Central memory CD8-positive, alpha-beta T cell (primary cell): ENCODE measurements around the gene LRRFIP1.

Experiments
- ATAC-seq: fragments of 150-1000 bp; cut with Tn5 transposase; replicated peaks from 2 replicates; pipeline ENCODE4 v1.10.0; 2022; ENCODE audit warnings: mild to moderate bottlenecking, moderate FRiP score, moderate number of reproducible peaks; ENCODE audit not compliant: poor library complexity, severe bottlenecking; ENCODE audit errors: extremely low read depth
- DNase-seq, 2 donors: peaks; one replicate each; pipeline ENCODE4 v3.0.0; 2021; ENCODE audit warnings: low spot score in 2 of 2
- H3K27ac Mint-ChIP-seq: one replicate; pipeline ENCODE4 v1.8.0; 2022; ENCODE audit warnings: low read depth, mild to moderate bottlenecking, moderate library complexity, mixed read lengths
- H3K27me3 Mint-ChIP-seq: one replicate; pipeline ENCODE4 v1.8.0; 2022; ENCODE audit warnings: mixed read lengths
- H3K36me3 Mint-ChIP-seq: one replicate; pipeline ENCODE4 v1.8.0; 2022; ENCODE audit warnings: mild to moderate bottlenecking, moderate library complexity, mixed read lengths; ENCODE audit not compliant: insufficient read depth
- H3K4me1 Mint-ChIP-seq: one replicate; pipeline ENCODE4 v1.8.0; 2022; ENCODE audit warnings: mixed read lengths
- H3K4me3 Mint-ChIP-seq: one replicate; pipeline ENCODE4 v1.8.0; 2022; ENCODE audit warnings: mild to moderate bottlenecking, moderate library complexity, mixed read lengths
- H3K9me3 Mint-ChIP-seq: one replicate; pipeline ENCODE4 v1.8.0; 2022; ENCODE audit warnings: mixed read lengths

The LRRFIP1 gene

GRCh38 chr2:237722616-237723015, 95.2 kb downstream of the LRRFIP1 start:
- H3K36me3 Mint-ChIP-seq = peaks cover 28% of the 10 kb centered on the region
- no peak for DNase-seq
- peak overlapping the region; percentile 32 for H3K27ac Mint-ChIP-seq
- no peak for ATAC-seq
- no peaks in the 10 kb centered on the region for H3K9me3 Mint-ChIP-seq
- H3K4me3 Mint-ChIP-seq = no peak overlapping the region
- H3K27me3 Mint-ChIP-seq = no peaks in the 10 kb centered on the region
- H3K4me1 Mint-ChIP-seq = peaks cover 57% of the 10 kb centered on the region

GRCh38 chr2:237723023-237723422, 95.6 kb downstream of the LRRFIP1 start:
- no peak for ATAC-seq
- Mint-ChIP-seq H3K27ac (peak overlapping the region; percentile 32), H3K9me3 (no peaks in the 10 kb centered on the region), H3K4me3 (no peak overlapping the region), H3K36me3 (peaks cover 25% of the 10 kb centered on the region), H3K27me3 (no peaks in the 10 kb centered on the region), H3K4me1 (peaks cover 58% of the 10 kb centered on the region)
- no peak for DNase-seq

- Mint-ChIP-seq H3K9me3 (no peaks in the 10 kb centered on the region), H3K27me3 (no peaks in the 10 kb centered on the region), H3K27ac (peak overlapping the region; percentile 32), H3K4me3 (no peak overlapping the region), H3K36me3 (peaks cover 27% of the 10 kb centered on the region), H3K4me1 (peaks cover 56% of the 10 kb centered on the region)
- DNase-seq (no peak), ATAC-seq (no peak)
Observed at GRCh38 chr2:237723602-237724001, 96.2 kb downstream of the LRRFIP1 start.

GRCh38 chr2:237724811-237725478, 97.6 kb downstream of the LRRFIP1 start:
- no peaks in the 10 kb centered on the region for H3K9me3 Mint-ChIP-seq
- DNase-seq (no peak), ATAC-seq (no peak)
- H3K4me1 Mint-ChIP-seq = peaks cover 60% of the 10 kb centered on the region
- H3K27ac Mint-ChIP-seq = peak overlapping the region; percentile 37
- H3K27me3 Mint-ChIP-seq = no peaks in the 10 kb centered on the region
- peaks cover 28% of the 10 kb centered on the region for H3K36me3 Mint-ChIP-seq
- no peak overlapping the region for H3K4me3 Mint-ChIP-seq

GRCh38 chr2:237725661-237726060, 98.3 kb downstream of the LRRFIP1 start:
- Mint-ChIP-seq H3K4me3 (no peak overlapping the region), H3K36me3 (peaks cover 26% of the 10 kb centered on the region), H3K9me3 (no peaks in the 10 kb centered on the region), H3K27ac (peak overlapping the region; percentile 37), H3K27me3 (no peaks in the 10 kb centered on the region), H3K4me1 (peaks cover 65% of the 10 kb centered on the region)
- ATAC-seq (no peak), DNase-seq (no peak)

- no peak for ATAC-seq
- Mint-ChIP-seq H3K4me1 (peaks cover 67% of the 10 kb centered on the region), H3K27me3 (no peaks in the 10 kb centered on the region), H3K27ac (no peak overlapping the region), H3K4me3 (no peak overlapping the region), H3K9me3 (no peaks in the 10 kb centered on the region), H3K36me3 (peaks cover 20% of the 10 kb centered on the region)
- DNase-seq = no peak
Observed at GRCh38 chr2:237726401-237726830, 99.0 kb downstream of the LRRFIP1 start.

- Mint-ChIP-seq H3K4me3 (no peak overlapping the region), H3K4me1 (peaks cover 67% of the 10 kb centered on the region), H3K36me3 (peaks cover 23% of the 10 kb centered on the region)
Observed at GRCh38 chr2:237727363-237727762, 100.0 kb downstream of the LRRFIP1 start.

GRCh38 chr2:237729681-237730475, 102.5 kb downstream of the LRRFIP1 start:
- Mint-ChIP-seq H3K4me3 (peak overlapping the region; percentile 54), H3K4me1 (peaks cover 72% of the 10 kb centered on the region)
- no peak for ATAC-seq

More at GRCh38 chr2:237727363-237727762, 100.0 kb downstream of the LRRFIP1 start:
- H3K9me3 Mint-ChIP-seq = no peaks in the 10 kb centered on the region
- ATAC-seq (no peak), DNase-seq (no peak)
- no peak overlapping the region for H3K27ac Mint-ChIP-seq
- H3K27me3 Mint-ChIP-seq = no peaks in the 10 kb centered on the region

GRCh38 chr2:237731663-237732062, 104.3 kb downstream of the LRRFIP1 start:
- no peak for DNase-seq
- peak; percentile 44 for ATAC-seq
- H3K4me1 Mint-ChIP-seq = peaks cover 77% of the 10 kb centered on the region
- no peaks in the 10 kb centered on the region for H3K9me3 Mint-ChIP-seq
- H3K36me3 Mint-ChIP-seq = peaks cover 35% of the 10 kb centered on the region
- no peaks in the 10 kb centered on the region for H3K27me3 Mint-ChIP-seq
- H3K27ac Mint-ChIP-seq = peak overlapping the region; percentile 83
- peak overlapping the region; percentile 54 for H3K4me3 Mint-ChIP-seq

More at GRCh38 chr2:237729681-237730475, 102.5 kb downstream of the LRRFIP1 start:
- Mint-ChIP-seq H3K36me3 (peaks cover 31% of the 10 kb centered on the region), H3K9me3 (no peaks in the 10 kb centered on the region), H3K27me3 (no peaks in the 10 kb centered on the region), H3K27ac (peak overlapping the region; percentile 88)
- no peak for DNase-seq

GRCh38 chr2:237732070-237732469, 104.7 kb downstream of the LRRFIP1 start:
- ATAC-seq (no peak), DNase-seq (no peak)
- Mint-ChIP-seq H3K4me3 (peak overlapping the region; percentile 37), H3K27me3 (no peaks in the 10 kb centered on the region), H3K4me1 (peaks cover 78% of the 10 kb centered on the region), H3K27ac (peak overlapping the region; percentile 83), H3K9me3 (no peaks in the 10 kb centered on the region), H3K36me3 (peaks cover 34% of the 10 kb centered on the region)

- Mint-ChIP-seq H3K4me3 (peak overlapping the region; percentile 50), H3K4me1 (peaks cover 81% of the 10 kb centered on the region), H3K27me3 (no peaks in the 10 kb centered on the region), H3K36me3 (peaks cover 35% of the 10 kb centered on the region), H3K27ac (peak overlapping the region; percentile 83), H3K9me3 (no peaks in the 10 kb centered on the region)
- ATAC-seq = no peak
- DNase-seq = no peak
Observed at GRCh38 chr2:237732790-237733381, 105.5 kb downstream of the LRRFIP1 start.

GRCh38 chr2:237733677-237734300, 106.4 kb downstream of the LRRFIP1 start:
- no peak for DNase-seq
- Mint-ChIP-seq H3K9me3 (no peaks in the 10 kb centered on the region), H3K27ac (peak overlapping the region; percentile 83), H3K27me3 (no peaks in the 10 kb centered on the region), H3K4me3 (peak overlapping the region; percentile 20), H3K4me1 (peaks cover 80% of the 10 kb centered on the region), H3K36me3 (peaks cover 33% of the 10 kb centered on the region)
- ATAC-seq = no peak
